Suppressor macrophage (primary cell): Measurements from ENCODE around the gene KRT33B.
"Not testable (repeated sequence)": the region's sequence is repeated elsewhere in the genome, so short reads cannot be mapped to it uniquely, and the experiment has no call there.

Experiments
- DNase-seq, 4 experiments: peaks; one replicate each; pipeline ENCODE4 v3.0.0-alpha.2; 2020 to 2022
- total RNA-seq, 17 experiments: gene quantifications; one replicate each; lab custom pipeline; 2026; ENCODE audit warnings: mixed read lengths in 6 of 17, inconsistent platforms in 3 of 17; lab: John Stamatoyannopoulos, UW

The KRT33B gene
- 0 to 0.55 (median 0) reads per million in 17 experiments for total RNA-seq

DNA sequence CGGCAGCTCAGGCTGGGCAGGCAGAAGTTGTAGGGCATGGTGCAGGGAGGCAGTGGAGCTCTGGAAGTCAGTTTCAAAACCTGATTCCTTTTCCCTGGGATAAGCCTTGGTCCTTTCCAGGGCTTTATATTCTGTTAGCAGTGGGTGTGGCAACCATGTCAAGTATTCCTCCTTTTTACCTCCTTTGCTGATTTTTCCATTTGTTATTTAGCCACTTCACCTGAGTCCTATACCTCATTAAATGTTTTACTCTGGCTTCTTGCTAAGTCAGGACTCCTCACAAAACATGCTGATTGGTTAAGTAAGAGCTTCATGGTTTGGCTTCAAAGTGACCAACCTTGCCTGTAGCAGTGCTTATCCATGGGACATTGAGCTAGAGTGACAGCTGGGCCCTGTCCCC lies at the start of gene KRT33B:
TSS of gene KRT33B (minus strand) at position 101 of the 400 bp plus-strand sequence. CDS start at position 38, 63 bp downstream.
- DNase-seq: no peak

- DNase-seq: no peak
These were observed 48.7 kb upstream of the KRT33B start for GRCh38 chr17:41418116-41418860.

DNA sequence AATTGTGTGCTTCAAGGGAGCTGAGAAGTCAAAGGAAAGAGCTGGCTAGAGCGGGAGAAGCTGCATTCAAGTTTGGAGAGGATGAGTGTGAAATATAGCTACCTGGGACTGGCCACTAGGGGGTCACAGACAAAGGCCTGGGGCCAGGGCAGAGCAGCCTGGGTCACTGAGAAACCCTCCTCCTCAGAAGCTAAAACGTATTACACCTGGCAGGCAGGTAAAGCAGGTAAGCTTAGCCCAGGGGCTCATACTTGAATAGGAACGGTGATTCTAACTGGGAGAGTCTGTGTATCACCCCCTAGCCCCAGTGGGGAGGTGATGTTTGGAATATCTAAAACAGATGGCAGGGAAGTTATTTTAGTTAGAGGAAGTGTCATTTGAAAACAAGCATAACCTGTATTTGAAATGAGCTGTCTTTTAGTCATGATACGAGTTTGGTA lies 48.0 kb upstream of the KRT33B start:
- peak in 2 of 4 experiments; percentile 13 to 24 for DNase-seq

DNA sequence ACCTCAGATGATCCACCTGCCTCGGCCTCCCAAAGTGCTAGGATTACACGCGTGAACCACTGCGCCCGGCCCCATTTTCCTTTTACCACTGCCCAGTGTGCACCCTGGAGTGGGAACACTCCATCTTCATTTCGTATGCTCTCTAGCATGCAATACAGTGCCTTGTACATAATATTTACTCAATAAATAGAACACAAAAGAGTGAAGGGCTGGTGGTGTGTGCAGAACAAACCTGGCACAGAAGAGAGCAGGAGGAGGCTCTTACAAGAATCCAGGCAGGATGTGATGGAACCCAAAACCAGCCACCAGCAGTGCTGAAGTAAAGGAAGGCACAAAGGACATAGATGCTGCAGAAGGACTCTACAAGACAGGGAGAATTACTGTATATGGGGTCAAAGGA lies 47.5 kb upstream of the KRT33B start:
- DNase-seq: no peak

DNA sequence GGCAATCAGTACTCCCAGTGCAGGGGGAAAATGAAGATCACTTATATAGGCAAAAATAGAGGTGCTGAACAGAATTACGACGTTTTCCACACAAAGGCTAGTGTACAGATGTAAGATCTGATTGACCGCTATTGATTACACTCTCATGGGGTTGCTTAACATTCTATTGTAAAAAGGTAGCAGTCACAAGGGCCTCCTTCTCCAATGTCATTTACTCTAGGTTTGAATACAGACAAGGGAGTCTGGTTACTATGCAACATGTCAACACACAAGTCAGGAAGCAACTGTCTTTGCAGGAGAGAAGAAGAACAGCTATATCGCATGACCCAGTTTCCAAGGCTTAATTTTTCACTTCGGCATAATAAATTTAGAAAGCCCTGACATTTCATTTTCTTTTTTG lies 46.9 kb upstream of the KRT33B start:
- DNase-seq: no peak

- no peak for DNase-seq
These were observed 46.3 kb upstream of the KRT33B start for GRCh38 chr17:41415833-41416335.

- DNase-seq: no peak
These were observed 45.8 kb upstream of the KRT33B start for GRCh38 chr17:41415411-41415810.

DNA sequence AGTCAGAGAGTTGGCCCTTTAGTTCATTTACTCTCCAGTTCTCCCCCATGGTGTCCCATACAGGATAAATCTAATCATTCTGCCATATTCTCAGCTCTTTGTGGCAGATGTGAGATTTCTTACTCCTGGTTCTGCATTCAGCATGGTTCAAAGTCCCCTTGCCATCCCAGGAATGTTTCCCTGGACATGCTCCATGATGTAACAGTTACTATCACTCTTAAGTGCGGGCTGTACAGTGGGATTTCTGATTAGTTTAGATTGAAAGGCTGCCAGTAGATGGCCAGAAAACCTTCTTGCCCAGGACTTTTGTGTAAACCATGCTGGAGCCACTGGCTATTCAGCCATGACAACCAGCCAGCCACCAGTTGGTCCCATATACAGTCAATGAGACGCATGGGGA lies 44.4 kb upstream of the KRT33B start:
- DNase-seq: no peak

GRCh38 chr17:41413353-41413957 lies 43.8 kb upstream of the KRT33B start:
- DNase-seq: no peak

- no peak for DNase-seq
These were observed 41.6 kb upstream of the KRT33B start for GRCh38 chr17:41411072-41411840.

- DNase-seq: no peak
These were observed 37.6 kb upstream of the KRT33B start for GRCh38 chr17:41407226-41407625.

- DNase-seq: no peak
These were observed 36.6 kb upstream of the KRT33B start for GRCh38 chr17:41406205-41406604.

DNA sequence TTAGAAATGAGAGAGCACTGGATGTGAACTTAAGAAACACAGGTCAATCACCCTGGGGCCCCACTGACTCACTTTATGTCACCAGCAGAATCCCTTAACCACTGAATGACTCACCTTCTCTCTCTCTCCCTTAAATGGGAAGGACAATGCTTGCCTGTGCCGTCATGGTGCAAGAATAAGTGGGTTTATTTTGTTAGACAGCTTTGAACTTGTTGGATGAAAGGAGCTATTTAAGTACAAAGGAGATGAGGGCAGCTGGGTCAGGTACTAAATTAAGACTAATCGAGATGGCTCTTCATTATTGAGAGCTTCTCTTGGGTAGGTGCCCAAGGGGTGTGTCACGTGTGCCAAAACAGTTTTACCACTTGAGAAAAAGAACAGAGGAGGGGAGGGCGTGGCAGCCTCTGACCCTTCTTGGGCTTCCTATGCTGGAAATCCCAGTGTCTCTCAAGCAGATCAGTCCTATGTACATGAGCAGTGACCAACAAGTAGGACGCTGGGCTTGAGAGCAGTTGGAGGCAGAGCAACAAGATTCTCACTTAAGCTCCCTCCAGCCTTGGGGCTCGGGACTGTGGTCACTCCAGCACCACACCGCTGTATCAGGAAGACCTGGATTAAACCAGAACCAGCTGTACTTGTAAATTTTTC lies 34.5 kb upstream of the KRT33B start:
- peak; percentile 47 to 73 (median 62) for DNase-seq

DNA sequence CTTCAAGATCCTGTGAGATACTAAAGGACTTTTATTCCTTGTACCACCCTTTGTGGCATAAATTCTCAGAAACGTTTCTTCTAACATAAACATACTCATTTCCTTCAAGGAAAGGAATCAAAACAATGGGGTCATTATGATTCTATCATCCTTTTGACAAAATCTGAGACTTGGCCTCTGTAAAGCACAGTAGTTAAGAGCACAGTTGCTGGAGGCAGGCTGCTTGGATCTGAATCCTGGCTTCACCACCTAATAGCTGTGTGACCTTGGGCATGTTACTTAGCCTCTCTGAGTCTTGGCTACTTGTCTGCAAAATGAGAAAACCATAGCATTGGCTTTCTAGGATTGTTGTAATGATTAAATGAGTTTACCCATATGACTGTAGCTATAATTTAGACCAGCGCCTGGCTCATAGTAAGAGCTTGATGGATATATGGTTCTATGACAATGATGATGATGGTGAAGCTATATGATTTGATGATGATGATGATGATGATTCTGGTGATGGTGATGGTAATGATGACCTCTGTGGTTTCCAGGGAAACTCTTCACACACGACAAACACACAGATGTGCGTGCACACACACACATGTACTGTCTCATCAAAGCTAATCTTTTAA lies 33.9 kb upstream of the KRT33B start:
- DNase-seq: no peak

GRCh38 chr17:41402161-41402560 lies 32.5 kb upstream of the KRT33B start:
- peak in 2 of 4 experiments; percentile 6 to 15 for DNase-seq

DNA sequence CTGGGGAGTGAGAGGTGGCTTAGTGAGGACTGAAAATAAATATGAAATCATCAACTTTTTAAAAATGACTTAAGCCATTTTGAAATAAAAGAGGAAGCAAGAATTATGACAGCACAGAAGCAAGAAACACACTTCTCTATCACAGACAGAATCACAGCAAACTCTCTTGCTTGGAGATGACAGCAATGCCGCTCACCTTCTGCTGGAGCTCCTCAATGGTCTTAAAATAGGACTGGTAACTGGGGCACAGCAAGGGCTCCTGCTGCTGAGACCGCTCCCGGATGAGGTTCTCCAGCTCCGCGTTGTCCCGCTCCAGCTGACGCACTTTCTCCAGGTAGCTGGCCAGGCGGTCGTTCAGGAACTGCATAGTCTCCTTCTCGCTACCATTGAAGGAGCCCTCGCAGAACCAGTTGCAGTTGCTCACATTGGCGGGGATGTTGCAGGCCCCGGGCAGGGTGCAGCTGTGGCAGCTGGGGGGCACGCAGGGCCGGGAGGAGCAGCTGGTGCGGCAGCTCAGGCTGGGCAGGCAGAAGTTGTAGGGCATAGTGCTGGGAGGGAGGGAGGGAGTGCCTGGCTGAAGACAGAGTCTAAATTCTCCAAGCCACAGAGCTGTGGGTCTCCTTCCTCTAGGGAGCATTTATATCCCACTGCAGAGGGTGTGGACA lies 27.5 kb upstream of the KRT33B start, which contains the start of gene KRT31:
TSS of gene KRT31 (minus strand) at position 613 of the 665 bp plus-strand sequence. CDS start at position 544, 69 bp downstream.
- DNase-seq: peak; percentile 26 to 69 (median 48)

GRCh38 chr17:41396340-41396739 lies 26.7 kb upstream of the KRT33B start:
- no peak for DNase-seq

DNA sequence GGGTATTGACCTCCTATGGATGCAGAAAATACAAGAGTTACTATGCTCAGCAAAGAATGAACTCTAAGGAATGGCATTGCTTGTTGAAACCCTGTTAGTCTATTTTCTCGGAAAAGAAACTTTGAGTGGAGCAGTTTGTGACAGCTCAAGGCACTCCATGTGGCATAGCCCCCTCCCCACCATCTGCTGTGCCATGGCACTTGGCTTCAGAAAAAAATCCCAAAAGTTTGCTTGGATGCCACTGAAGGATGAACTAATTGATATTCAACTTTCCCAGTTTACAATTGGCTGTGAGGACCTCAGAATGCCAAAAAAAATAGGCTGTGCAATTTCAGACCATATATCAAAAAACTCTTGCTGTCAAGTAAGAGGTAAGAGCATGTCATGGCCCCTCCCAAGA lies 26.0 kb upstream of the KRT33B start:
- DNase-seq: no peak

DNA sequence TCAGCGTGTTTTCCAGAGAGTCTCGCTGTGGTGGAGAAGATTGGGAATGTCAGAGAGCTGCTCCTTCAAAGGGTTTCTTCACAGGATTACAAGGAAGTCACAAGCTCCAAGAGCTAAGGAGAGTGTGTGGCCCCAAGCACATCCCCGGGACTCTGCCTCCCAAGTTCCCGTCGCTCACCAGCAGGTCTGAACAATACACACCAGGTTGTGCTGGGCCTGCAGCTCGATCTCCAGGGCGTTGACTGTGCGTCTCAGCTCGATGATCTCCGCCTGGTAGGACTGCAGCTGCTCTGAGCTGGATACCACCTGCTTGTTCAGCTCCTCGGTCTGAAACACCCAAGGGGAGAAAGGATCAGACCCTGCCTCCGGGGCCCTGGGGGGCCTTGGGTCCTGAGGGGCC lies 25.4 kb upstream of the KRT33B start:
- not testable (repeated sequence) for DNase-seq

- no peak for DNase-seq
These were observed 24.8 kb upstream of the KRT33B start for GRCh38 chr17:41394254-41394996.

DNA sequence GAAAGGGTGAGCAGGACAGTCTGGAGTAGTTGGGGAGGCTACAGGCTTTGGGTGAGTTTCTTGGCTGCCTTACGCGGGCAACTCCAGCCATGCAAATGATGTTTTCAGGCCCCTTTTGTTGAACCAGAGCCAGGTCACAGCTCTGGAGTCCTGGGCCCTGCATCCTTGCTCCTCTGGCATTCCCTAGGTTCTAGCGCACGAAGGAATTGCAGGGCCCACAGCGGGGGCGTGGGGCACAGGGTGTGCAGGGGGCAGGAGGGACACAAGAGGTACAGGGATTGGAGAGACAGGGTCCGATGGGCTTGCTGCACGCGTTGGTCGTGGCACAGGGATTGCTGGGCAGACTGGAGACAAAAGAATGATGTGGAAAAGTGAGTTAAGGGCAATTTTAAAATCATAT lies 24.2 kb upstream of the KRT33B start:
- no peak for DNase-seq
